ENCODE data around the gene ACP5. TPM values are rescaled to one million over a fixed set of nuclear protein-coding genes. Genes with fewer than 3 reads are reported as not detected.

The ACP5 gene
- total RNA-seq, 1 donor from 2014 or later = 29.0 TPM

- intact Hi-C loops (cut with micrococcal nuclease) = no loop called here
Measured at GRCh38 chr19:11549386-11549953, 28.0 kb downstream of the ACP5 start.

- intact Hi-C loops (cut with micrococcal nuclease) = no loop called here
Measured at GRCh38 chr19:11547929-11548700, 29.3 kb downstream of the ACP5 start.

- intact Hi-C loops (cut with micrococcal nuclease) = no loop called here
Measured at GRCh38 chr19:11541238-11541637, 36.2 kb downstream of the ACP5 start.

- intact Hi-C loops (cut with micrococcal nuclease) = no loop called here
Measured at GRCh38 chr19:11540645-11541044, 36.8 kb downstream of the ACP5 start.

GRCh38 chr19:11539495-11540365 is 37.7 kb downstream of the ACP5 start:
- intact Hi-C loops (cut with micrococcal nuclease) = no loop called here

GRCh38 chr19:11538232-11539036 is 39.0 kb downstream of the ACP5 start, which contains the start of gene CNN1:
Gene CNN1, plus strand, starts transcription at chr19:11538851. Its CDS starts 77 bp downstream, at chr19:11538928.
- intact Hi-C loops (cut with micrococcal nuclease) = no loop called here

- intact Hi-C loops (cut with micrococcal nuclease) = loop anchor here (1.0 kb wide), 6 partner anchors 8 to 155 kb away; partner anchors contain the start of genes ELOF1 and ZNF653
Measured at GRCh38 chr19:11535792-11536595, 41.5 kb downstream of the ACP5 start.

- intact Hi-C loops (cut with micrococcal nuclease) = no loop called here
Measured at GRCh38 chr19:11534948-11535347, 42.5 kb downstream of the ACP5 start.

- intact Hi-C loops (cut with micrococcal nuclease) = no loop called here
Measured at GRCh38 chr19:11534538-11534937, 42.9 kb downstream of the ACP5 start.

- intact Hi-C loops (cut with micrococcal nuclease) = no loop called here
Measured at GRCh38 chr19:11530432-11530831, 47.0 kb downstream of the ACP5 start.

GRCh38 chr19:11528551-11529341 is 48.7 kb downstream of the ACP5 start, which contains the start of gene ECSIT:
Gene ECSIT, minus strand, starts transcription at chr19:11529134. Its CDS starts 9,964 bp downstream, at chr19:11519170.
- intact Hi-C loops (cut with micrococcal nuclease) = loop anchor here (1.0 kb wide), 8 partner anchors 8 to 373 kb away; partner anchors contain the start of genes ELOF1, ODAD3, PRKCSH and SPC24

Other genes with a start within 250 kb of the ACP5 start
- gene RAB3D, start 238.0 kb downstream of the ACP5 start, total RNA-seq = 8.2 and 9.4 TPM in 2 replicates
- gene TMEM205, start 231.4 kb downstream of the ACP5 start, total RNA-seq = 38.6 and 41.9 TPM in 2 replicates
- 18.2 and 22.5 TPM in 2 replicates for gene CCDC159, start 231.1 kb downstream of the ACP5 start, total RNA-seq
- gene PLPPR2, start 222.2 kb downstream of the ACP5 start, total RNA-seq = 2.5 and 2.6 TPM in 2 replicates
- 2.9 and 3.2 TPM in 2 replicates for gene SWSAP1, start 203.0 kb downstream of the ACP5 start, total RNA-seq
- gene EPOR, start 193.3 kb downstream of the ACP5 start, total RNA-seq = 5.2 and 6.4 TPM in 2 replicates
- not detected in 2 replicates for gene RGL3, start 158.3 kb downstream of the ACP5 start, total RNA-seq
- not detected in 2 replicates for gene ODAD3, start 142.5 kb downstream of the ACP5 start, total RNA-seq
- gene PRKCSH, start 142.0 kb downstream of the ACP5 start, total RNA-seq = 311 and 319 TPM in 2 replicates
- not detected in 2 replicates for gene ELAVL3, start 96.6 kb downstream of the ACP5 start, total RNA-seq
- 18.2 and 20.0 TPM in 2 replicates for gene ZNF653, start 71.8 kb downstream of the ACP5 start, total RNA-seq
- 28.9 and 29.6 TPM in 2 replicates for gene ECSIT, start 48.5 kb downstream of the ACP5 start, total RNA-seq
- not detected in 2 replicates for gene CNN1, start 38.8 kb downstream of the ACP5 start, total RNA-seq
- gene ELOF1, start 18.4 kb downstream of the ACP5 start, total RNA-seq = 64.3 and 64.6 TPM in 2 replicates
- 3.9 and 4.4 TPM in 2 replicates for gene ZNF627, start 19.8 kb upstream of the ACP5 start, total RNA-seq
- 2.3 and 3.0 TPM in 2 replicates for gene ZNF823, start 161.3 kb upstream of the ACP5 start, total RNA-seq
- gene ZNF441, start 189.4 kb upstream of the ACP5 start, total RNA-seq = 4.6 and 5.6 TPM in 2 replicates
- 0.44 and 1.1 TPM in 2 replicates for gene ZNF491, start 220.9 kb upstream of the ACP5 start, total RNA-seq
- 11.4 and 11.9 TPM in 2 replicates for gene ZNF440, start 236.6 kb upstream of the ACP5 start, total RNA-seq

All from T-helper 1 cell treated with Interleukin-12 subunit alpha and Interleukin-12 subunit beta and Interleukin-4 antibody, amounts not matched to agents 30 ng/mL and 1 ng/mL, for 36 hours (primary cell).